ENCODE results near the gene GLI1. TPM values are rescaled to one million over a fixed set of nuclear protein-coding genes. Genes with fewer than 3 reads are reported as not detected.
"Not testable (repeated sequence)": the region's sequence is repeated elsewhere in the genome, so short reads cannot be mapped to it uniquely, and the experiment has no call there.

GLI1 gene
- total RNA-seq = 1 to 10 TPM; 3.4 to 6.4 TPM
- 3.6 TPM for polyA plus RNA-seq (2013, experiment 1 of 2)
- polyA plus RNA-seq (2013, experiment 2 of 2) = 2.3 TPM
- long read RNA-seq, experiment 1, partial matches to known transcripts = 1 of 1 reads
- long read RNA-seq, experiment 1, other reads (novel, unspliced or antisense) = 0 of 1 reads
- long read RNA-seq, experiment 2 = 0 reads
- long read RNA-seq, experiment 3, partial matches to known transcripts = 0 of 1 reads
- long read RNA-seq, experiment 3, other reads (novel, unspliced or antisense) = 1 of 1 reads
- long read RNA-seq, experiment 4 = 0 reads

DNA sequence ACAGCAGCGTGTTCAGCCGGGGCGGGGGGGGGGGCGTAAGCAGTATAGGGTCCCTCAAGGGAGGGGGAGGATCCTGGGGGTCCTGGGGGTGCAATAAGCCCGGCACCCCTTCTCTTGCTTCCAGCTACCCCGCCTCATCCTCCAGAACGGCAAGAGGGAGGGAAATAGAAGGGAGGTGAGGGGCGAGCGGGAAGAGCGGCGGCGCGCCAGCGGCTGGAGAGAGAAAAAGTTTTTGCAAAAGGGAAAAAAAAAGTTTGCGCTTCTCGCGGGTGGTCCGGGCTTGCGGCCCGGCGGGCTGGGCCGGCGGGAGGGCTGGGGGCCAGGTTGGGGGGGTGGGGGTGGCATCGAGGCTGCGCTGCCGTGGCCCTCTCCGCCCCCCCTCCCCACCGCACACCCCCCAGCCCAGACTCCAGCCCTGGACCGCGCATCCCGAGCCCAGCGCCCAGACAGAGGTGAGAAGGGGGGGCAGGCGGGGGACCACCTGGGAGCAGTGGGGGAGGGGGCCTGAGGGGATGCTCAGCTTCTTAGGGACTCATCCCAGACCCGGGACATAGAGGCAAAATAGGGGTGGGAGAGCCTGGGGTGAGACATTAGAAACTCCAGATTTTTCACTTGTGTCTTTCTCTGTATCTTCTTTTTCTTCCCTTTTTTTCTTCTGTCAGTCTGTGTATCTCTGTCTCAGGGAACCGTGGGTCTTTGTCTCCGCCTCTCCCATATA lies at the start of gene GLI1:
TSS of gene GLI1 (plus strand) at position 36 of the 718 bp plus-strand sequence. CDS start 3,907 bp downstream, outside the sequence.
- peaks cover 39% of the 10 kb centered on the region for H3K27me3 Mint-ChIP-seq (ENCODE audit: insufficient read depth)
- Histone ChIP-seq H3K9ac (ENCODE audit: extremely low read depth, low read length, poor library complexity, severe bottlenecking) (no peak within 1 kb of the TSS), H3K27me3 (ENCODE audit: control insufficient read depth, insufficient read depth, low read length, poor library complexity, severe bottlenecking) (peaks cover 25% of the 10 kb centered on the region), H3K27ac (ENCODE audit: low read depth, low read length) (no peak within 1 kb of the TSS), H3K9me3 (ENCODE audit: control insufficient read depth, low read length) (no peaks in the 10 kb centered on the region), H3K4me3 (ENCODE audit: low read length) (peak within 1 kb of the TSS; percentile 95), H3K4me1 (ENCODE audit: control insufficient read depth, insufficient read depth, low read length) (no peaks in the 10 kb centered on the region), H3K36me3 (ENCODE audit: control insufficient read depth, insufficient read depth, low read length) (no peaks in the 10 kb centered on the region)
- H3K9me3 Mint-ChIP-seq = no peaks in the 10 kb centered on the region
- 0% methylated on average over 3 to 16 of the region's 36 CpGs for WGBS, 2 experiments (ENCODE audit: insufficient coverage in 1 of 2, insufficient read length in 1 of 2)
- TF ChIP-seq, protein P1, sequence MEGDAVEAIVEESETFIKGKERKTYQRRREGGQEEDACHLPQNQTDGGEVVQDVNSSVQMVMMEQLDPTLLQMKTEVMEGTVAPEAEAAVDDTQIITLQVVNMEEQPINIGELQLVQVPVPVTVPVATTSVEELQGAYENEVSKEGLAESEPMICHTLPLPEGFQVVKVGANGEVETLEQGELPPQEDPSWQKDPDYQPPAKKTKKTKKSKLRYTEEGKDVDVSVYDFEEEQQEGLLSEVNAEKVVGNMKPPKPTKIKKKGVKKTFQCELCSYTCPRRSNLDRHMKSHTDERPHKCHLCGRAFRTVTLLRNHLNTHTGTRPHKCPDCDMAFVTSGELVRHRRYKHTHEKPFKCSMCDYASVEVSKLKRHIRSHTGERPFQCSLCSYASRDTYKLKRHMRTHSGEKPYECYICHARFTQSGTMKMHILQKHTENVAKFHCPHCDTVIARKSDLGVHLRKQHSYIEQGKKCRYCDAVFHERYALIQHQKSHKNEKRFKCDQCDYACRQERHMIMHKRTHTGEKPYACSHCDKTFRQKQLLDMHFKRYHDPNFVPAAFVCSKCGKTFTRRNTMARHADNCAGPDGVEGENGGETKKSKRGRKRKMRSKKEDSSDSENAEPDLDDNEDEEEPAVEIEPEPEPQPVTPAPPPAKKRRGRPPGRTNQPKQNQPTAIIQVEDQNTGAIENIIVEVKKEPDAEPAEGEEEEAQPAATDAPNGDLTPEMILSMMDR (conservative IDR thresholded peaks at IDR 0.05) = no peak
- H3K4me1 Mint-ChIP-seq = peaks cover 29% of the 10 kb centered on the region
- no peaks in the 10 kb centered on the region for H3K36me3 Mint-ChIP-seq (ENCODE audit: low read depth)
- peak; percentile 82 for DNase-seq
- peak within 1 kb of the TSS; percentile 93 for H3K27ac Mint-ChIP-seq
- peak within 1 kb of the TSS; percentile 83 for H3K4me3 Mint-ChIP-seq

GRCh38 chr12:57410534-57410933 lies 49.1 kb upstream of the GLI1 start:
- TF ChIP-seq, protein P1 (conservative IDR thresholded peaks at IDR 0.05) = no peak
- no peak overlapping the region for H3K4me3 Mint-ChIP-seq
- H3K9me3 Mint-ChIP-seq = no peaks in the 10 kb centered on the region
- no peaks in the 10 kb centered on the region for H3K27me3 ChIP-seq (ENCODE audit: control insufficient read depth, insufficient read depth, low read length, poor library complexity, severe bottlenecking)
- no peak for DNase-seq
- H3K27ac Mint-ChIP-seq = no peak overlapping the region
- no peaks in the 10 kb centered on the region for H3K36me3 ChIP-seq (ENCODE audit: control insufficient read depth, insufficient read depth, low read length)
- no peak overlapping the region for H3K27ac ChIP-seq (ENCODE audit: low read depth, low read length)
- H3K4me3 ChIP-seq (ENCODE audit: low read length) = no peak overlapping the region
- H3K9me3 ChIP-seq (ENCODE audit: control insufficient read depth, low read length) = no peaks in the 10 kb centered on the region
- no peaks in the 10 kb centered on the region for H3K4me1 ChIP-seq (ENCODE audit: control insufficient read depth, insufficient read depth, low read length)
- H3K9ac ChIP-seq (ENCODE audit: extremely low read depth, low read length, poor library complexity, severe bottlenecking) = no peak overlapping the region
- peaks cover 5% of the 10 kb centered on the region for H3K36me3 Mint-ChIP-seq (ENCODE audit: low read depth)
- H3K4me1 Mint-ChIP-seq = no peaks in the 10 kb centered on the region
- 91 to 96% methylated on average over 4 of the region's 4 CpGs for WGBS, 2 experiments (ENCODE audit: insufficient coverage in 1 of 2, insufficient read length in 1 of 2)
- no peaks in the 10 kb centered on the region for H3K27me3 Mint-ChIP-seq (ENCODE audit: insufficient read depth)

DNA sequence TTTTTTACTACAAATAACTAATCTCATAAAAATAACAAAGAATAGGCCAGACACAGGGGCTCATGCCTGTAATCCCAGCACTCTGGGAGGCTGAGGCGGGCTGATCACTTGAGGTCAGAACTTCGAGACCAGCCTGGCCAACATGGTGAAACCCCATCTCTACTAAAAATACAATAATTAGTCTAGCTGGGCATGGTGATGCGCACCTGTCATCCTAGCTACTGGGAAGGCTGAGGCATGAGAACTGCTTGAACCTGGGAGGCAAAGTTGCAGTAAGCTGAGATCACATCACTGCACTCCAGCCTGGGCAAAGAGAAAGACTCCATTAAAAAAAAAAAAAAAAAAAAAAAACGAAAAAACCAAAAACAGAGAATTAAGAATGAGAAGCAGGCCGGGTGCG lies 45.4 kb upstream of the GLI1 start:
- H3K36me3 ChIP-seq (ENCODE audit: control insufficient read depth, insufficient read depth, low read length); H3K9ac ChIP-seq (ENCODE audit: extremely low read depth, low read length, poor library complexity, severe bottlenecking); H3K4me1 Mint-ChIP-seq; H3K4me3 Mint-ChIP-seq; H3K27me3 Mint-ChIP-seq (ENCODE audit: insufficient read depth); H3K4me1 ChIP-seq (ENCODE audit: control insufficient read depth, insufficient read depth, low read length); H3K4me3 ChIP-seq (ENCODE audit: low read length); H3K36me3 Mint-ChIP-seq (ENCODE audit: low read depth); H3K9me3 ChIP-seq (ENCODE audit: control insufficient read depth, low read length); H3K27ac ChIP-seq (ENCODE audit: low read depth, low read length); DNase-seq; H3K27ac Mint-ChIP-seq; H3K27me3 ChIP-seq (ENCODE audit: control insufficient read depth, insufficient read depth, low read length, poor library complexity, severe bottlenecking); H3K9me3 Mint-ChIP-seq: not testable (repeated sequence)
- 89 to 100% methylated on average over 3 to 6 of the region's 6 CpGs for WGBS, 2 experiments (ENCODE audit: insufficient coverage in 1 of 2, insufficient read length in 1 of 2)

Data from endodermal cell (in vitro differentiated cells).